ENCODE results near the gene LYST.

The LYST gene

GRCh38 chr1:235659186-235659771, 207.4 kb downstream of the LYST start:
- WGBS (ENCODE audit: extremely low coverage, insufficient coverage, insufficient read length): no CpG with 5 or more reads among the region's 14 CpGs
- Histone ChIP-seq H2BK5ac (ENCODE audit: low read depth, low read length, poor library complexity) (no peak overlapping the region), H4K12ac (ENCODE audit: low read depth, low read length) (no peak overlapping the region), H3K18ac (ENCODE audit: low read length) (no peak overlapping the region), H3K14ac (ENCODE audit: low read length) (no peak overlapping the region), H2AK5ac (ENCODE audit: low read length) (no peak overlapping the region), H3K23ac (ENCODE audit: low read length) (no peak overlapping the region), H3K9me3 (ENCODE audit: insufficient read depth, low read depth, low read length) (no peaks in the 10 kb centered on the region), H4K8ac (ENCODE audit: low read depth, low read length) (no peak overlapping the region), H3K4me2 (ENCODE audit: low read length) (no peak overlapping the region), H2BK12ac (ENCODE audit: low read length) (no peak overlapping the region), H3K27ac (ENCODE audit: low read depth, low read length) (no peak overlapping the region), H4K91ac (ENCODE audit: low read depth, low read length) (no peak overlapping the region), H3K9ac (ENCODE audit: low read length) (no peak overlapping the region), H2BK120ac (ENCODE audit: insufficient read depth, low read length, poor library complexity) (no peak overlapping the region), H3K79me1 (ENCODE audit: low read length) (no peaks in the 10 kb centered on the region), H3K4me3 (ENCODE audit: low read depth, low read length) (no peak overlapping the region), H2AFZ (ENCODE audit: insufficient read depth, low read length, poor library complexity) (no peak overlapping the region), H3K36me3 (ENCODE audit: control insufficient read depth in 1 of 2, insufficient read depth in 2 of 2, low read length in 2 of 2) (no peaks in the 10 kb centered on the region), H3K79me2 (ENCODE audit: control insufficient read depth, insufficient read depth, low read length, poor library complexity) (no peaks in the 10 kb centered on the region), H3K27me3 (ENCODE audit: insufficient read depth, low read length) (no peaks in the 10 kb centered on the region), H3K4me1 (ENCODE audit: control insufficient read depth in 1 of 2, insufficient read depth in 2 of 2, low read length in 2 of 2) (peaks cover 3 to 7% of the 10 kb centered on the region in 2 experiments), H3K4ac (ENCODE audit: low read depth, low read length) (no peak overlapping the region)
- DNase-seq: peak; percentile 83 to 84

GRCh38 chr1:235657747-235658526, 208.8 kb downstream of the LYST start:
- H2BK12ac ChIP-seq (ENCODE audit: low read length): no peak overlapping the region
- no peak overlapping the region for H3K14ac ChIP-seq (ENCODE audit: low read length)
- H4K91ac ChIP-seq (ENCODE audit: low read depth, low read length): no peak overlapping the region
- no peak overlapping the region for H2BK120ac ChIP-seq (ENCODE audit: insufficient read depth, low read length, poor library complexity)
- H3K4me3 ChIP-seq (ENCODE audit: low read depth, low read length): no peak overlapping the region
- H3K9me3 ChIP-seq (ENCODE audit: insufficient read depth, low read depth, low read length): no peaks in the 10 kb centered on the region
- no peaks in the 10 kb centered on the region for H3K27me3 ChIP-seq (ENCODE audit: insufficient read depth, low read length)
- no peak overlapping the region for H2BK5ac ChIP-seq (ENCODE audit: low read depth, low read length, poor library complexity)
- no peak overlapping the region for H4K12ac ChIP-seq (ENCODE audit: low read depth, low read length)
- WGBS (ENCODE audit: extremely low coverage, insufficient coverage, insufficient read length): no CpG with 5 or more reads among the region's 5 CpGs
- H3K18ac ChIP-seq (ENCODE audit: low read length): no peak overlapping the region
- H3K4me1 ChIP-seq (ENCODE audit: control insufficient read depth in 1 of 2, insufficient read depth in 2 of 2, low read length in 2 of 2): peaks cover 3 to 7% of the 10 kb centered on the region in 2 experiments
- peak in 1 of 2 donors; percentile 31 for DNase-seq
- H3K4ac ChIP-seq (ENCODE audit: low read depth, low read length): no peak overlapping the region
- no peak overlapping the region for H2AFZ ChIP-seq (ENCODE audit: insufficient read depth, low read length, poor library complexity)
- H3K9ac ChIP-seq (ENCODE audit: low read length): no peak overlapping the region
- H3K79me2 ChIP-seq (ENCODE audit: control insufficient read depth, insufficient read depth, low read length, poor library complexity): no peaks in the 10 kb centered on the region
- no peak overlapping the region for H4K8ac ChIP-seq (ENCODE audit: low read depth, low read length)
- H3K4me2 ChIP-seq (ENCODE audit: low read length): no peak overlapping the region
- no peak overlapping the region for H3K27ac ChIP-seq (ENCODE audit: low read depth, low read length)
- no peaks in the 10 kb centered on the region for H3K36me3 ChIP-seq (ENCODE audit: control insufficient read depth in 1 of 2, insufficient read depth in 2 of 2, low read length in 2 of 2)
- no peaks in the 10 kb centered on the region for H3K79me1 ChIP-seq (ENCODE audit: low read length)
- H2AK5ac ChIP-seq (ENCODE audit: low read length): no peak overlapping the region
- no peak overlapping the region for H3K23ac ChIP-seq (ENCODE audit: low read length)

- Histone ChIP-seq H3K9me3 (ENCODE audit: insufficient read depth, low read depth, low read length) (no peaks in the 10 kb centered on the region), H3K4ac (ENCODE audit: low read depth, low read length) (no peak overlapping the region), H4K91ac (ENCODE audit: low read depth, low read length) (no peak overlapping the region), H3K4me3 (ENCODE audit: low read depth, low read length) (no peak overlapping the region), H2AFZ (ENCODE audit: insufficient read depth, low read length, poor library complexity) (no peak overlapping the region), H3K9ac (ENCODE audit: low read length) (no peak overlapping the region), H3K18ac (ENCODE audit: low read length) (no peak overlapping the region), H3K4me2 (ENCODE audit: low read length) (no peak overlapping the region), H3K27me3 (ENCODE audit: insufficient read depth, low read length) (no peaks in the 10 kb centered on the region), H2BK5ac (ENCODE audit: low read depth, low read length, poor library complexity) (no peak overlapping the region), H2BK12ac (ENCODE audit: low read length) (no peak overlapping the region), H2BK120ac (ENCODE audit: insufficient read depth, low read length, poor library complexity) (no peak overlapping the region), H3K79me1 (ENCODE audit: low read length) (no peaks in the 10 kb centered on the region), H4K12ac (ENCODE audit: low read depth, low read length) (no peak overlapping the region), H3K23ac (ENCODE audit: low read length) (no peak overlapping the region), H4K8ac (ENCODE audit: low read depth, low read length) (no peak overlapping the region), H3K4me1 (ENCODE audit: control insufficient read depth in 1 of 2, insufficient read depth in 2 of 2, low read length in 2 of 2) (peaks cover 3 to 7% of the 10 kb centered on the region in 2 experiments), H2AK5ac (ENCODE audit: low read length) (no peak overlapping the region), H3K79me2 (ENCODE audit: control insufficient read depth, insufficient read depth, low read length, poor library complexity) (no peaks in the 10 kb centered on the region), H3K27ac (ENCODE audit: low read depth, low read length) (no peak overlapping the region), H3K14ac (ENCODE audit: low read length) (no peak overlapping the region), H3K36me3 (ENCODE audit: control insufficient read depth in 1 of 2, insufficient read depth in 2 of 2, low read length in 2 of 2) (no peaks in the 10 kb centered on the region)
- DNase-seq: peak; percentile 47 to 56
- no CpG with 5 or more reads among the region's 5 CpGs for WGBS (ENCODE audit: extremely low coverage, insufficient coverage, insufficient read length)
Observed at GRCh38 chr1:235657269-235657668, 209.4 kb downstream of the LYST start.

- Histone ChIP-seq H4K91ac (ENCODE audit: low read depth, low read length) (no peak overlapping the region), H4K8ac (ENCODE audit: low read depth, low read length) (no peak overlapping the region), H3K27ac (ENCODE audit: low read depth, low read length) (no peak overlapping the region), H3K4me1 (ENCODE audit: control insufficient read depth in 1 of 2, insufficient read depth in 2 of 2, low read length in 2 of 2) (peaks cover 5 to 13% of the 10 kb centered on the region in 2 experiments), H4K12ac (ENCODE audit: low read depth, low read length) (no peak overlapping the region), H2BK5ac (ENCODE audit: low read depth, low read length, poor library complexity) (no peak overlapping the region), H3K27me3 (ENCODE audit: insufficient read depth, low read length) (peaks cover 23% of the 10 kb centered on the region), H3K79me1 (ENCODE audit: low read length) (peaks cover 2% of the 10 kb centered on the region), H2BK120ac (ENCODE audit: insufficient read depth, low read length, poor library complexity) (no peak overlapping the region), H3K4me2 (ENCODE audit: low read length) (no peak overlapping the region), H3K79me2 (ENCODE audit: control insufficient read depth, insufficient read depth, low read length, poor library complexity) (no peaks in the 10 kb centered on the region), H3K14ac (ENCODE audit: low read length) (no peak overlapping the region), H3K23ac (ENCODE audit: low read length) (no peak overlapping the region), H3K36me3 (ENCODE audit: control insufficient read depth in 1 of 2, insufficient read depth in 2 of 2, low read length in 2 of 2) (no peaks in the 10 kb centered on the region), H2AFZ (ENCODE audit: insufficient read depth, low read length, poor library complexity) (no peak overlapping the region), H3K18ac (ENCODE audit: low read length) (no peak overlapping the region), H3K9me3 (ENCODE audit: insufficient read depth, low read depth, low read length) (no peaks in the 10 kb centered on the region), H3K4me3 (ENCODE audit: low read depth, low read length) (no peak overlapping the region), H3K9ac (ENCODE audit: low read length) (no peak overlapping the region), H2BK12ac (ENCODE audit: low read length) (no peak overlapping the region), H3K4ac (ENCODE audit: low read depth, low read length) (no peak overlapping the region), H2AK5ac (ENCODE audit: low read length) (no peak overlapping the region)
- no peak for DNase-seq
- WGBS (ENCODE audit: extremely low coverage, insufficient coverage, insufficient read length): no CpG with 5 or more reads among the region's 11 CpGs
Observed at GRCh38 chr1:235652364-235652763, 214.3 kb downstream of the LYST start.

All from trophoblast cell (in vitro differentiated cells and primary cell).